ENCODE data around the gene HSDL2.
A peak's percentile ranks its signal among the peaks of the same experiment; 100 is the strongest.

GRCh38 chr9:112332977-112333638 lies 46.8 kb upstream of the HSDL2 start, which contains the start of gene PTBP3:
- TF ChIP-seq CREB1 (IDR thresholded peaks at IDR 0.05; ENCODE audit: low read depth), result 0 out of 2 replicates have a peak, but pooled peaks have one; percentile 27
- no peak for TF ChIP-seq REST (IDR thresholded peaks at IDR 0.05; ENCODE audit: low read depth)
- peak; percentile 56; the same call in 1 of the 2 replicates for TF ChIP-seq TAF1 (IDR thresholded peaks at IDR 0.05; ENCODE audit: low read depth)
- no peak for TF ChIP-seq FOXM1 (IDR thresholded peaks at IDR 0.05; ENCODE audit: borderline replicate concordance, low read depth)
- TF ChIP-seq YY1 (IDR thresholded peaks at IDR 0.05; ENCODE audit: low read depth), result peak; percentile 82
- TF ChIP-seq NFIC (IDR thresholded peaks at IDR 0.05), result no peak
- TF ChIP-seq EP300 (IDR thresholded peaks at IDR 0.05; ENCODE audit: borderline replicate concordance), result 0 out of 2 replicates have a peak, but pooled peaks have one; percentile 17
- TF ChIP-seq TCF12 (IDR thresholded peaks at IDR 0.05; ENCODE audit: low read depth), result no peak
- TF ChIP-seq, protein P1, sequence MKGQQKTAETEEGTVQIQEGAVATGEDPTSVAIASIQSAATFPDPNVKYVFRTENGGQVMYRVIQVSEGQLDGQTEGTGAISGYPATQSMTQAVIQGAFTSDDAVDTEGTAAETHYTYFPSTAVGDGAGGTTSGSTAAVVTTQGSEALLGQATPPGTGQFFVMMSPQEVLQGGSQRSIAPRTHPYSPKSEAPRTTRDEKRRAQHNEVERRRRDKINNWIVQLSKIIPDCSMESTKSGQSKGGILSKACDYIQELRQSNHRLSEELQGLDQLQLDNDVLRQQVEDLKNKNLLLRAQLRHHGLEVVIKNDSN (IDR thresholded peaks at IDR 0.05), result 0 out of 2 replicates have a peak, but pooled peaks have one; percentile 6
- peak; percentile 81 for TF ChIP-seq EGR1 (IDR thresholded peaks at IDR 0.05)
- no peak for TF ChIP-seq TEAD4 (IDR thresholded peaks at IDR 0.05)
- no peak; the same call in 1 of the 2 replicates for TF ChIP-seq RAD21 (IDR thresholded peaks at IDR 0.05; ENCODE audit: low read depth)
- no peak; the same call in 1 of the 2 replicates for TF ChIP-seq ZBTB7A (IDR thresholded peaks at IDR 0.05; ENCODE audit: low read depth)
